ENCODE data around the gene FBXW12. TPM values are rescaled to one million over a fixed set of nuclear protein-coding genes. Genes with fewer than 3 reads are reported as not detected.

The FBXW12 gene
- total and polyA plus RNA-seq, 2 of the 8 experiments (the other 6 are each of a cell fraction or from before 2014, with no cell fraction given): 0.35 to 0.85 TPM

DNA sequence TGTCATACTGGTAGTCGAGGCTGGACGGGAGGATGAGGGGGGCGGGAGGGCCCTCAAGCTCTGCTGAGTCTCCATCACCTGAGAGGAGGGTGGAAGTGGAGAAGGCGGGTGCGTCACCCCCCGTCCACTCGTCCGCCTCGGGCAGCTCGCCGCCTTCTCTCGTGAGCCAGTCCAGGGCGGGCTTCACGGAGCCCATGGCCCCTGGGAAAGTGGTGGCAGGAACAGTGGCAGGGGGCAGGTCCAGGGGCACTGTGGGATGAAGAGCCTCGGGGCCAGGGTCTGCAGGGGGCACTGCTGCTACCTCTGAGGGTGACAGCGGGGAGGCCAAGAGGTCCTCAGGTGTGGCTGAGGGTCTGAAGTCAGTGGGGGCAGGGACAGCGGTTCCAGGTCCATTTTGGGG is 47.6 kb downstream of the FBXW12 start (continued):
- TF ChIP-seq, protein P1, sequence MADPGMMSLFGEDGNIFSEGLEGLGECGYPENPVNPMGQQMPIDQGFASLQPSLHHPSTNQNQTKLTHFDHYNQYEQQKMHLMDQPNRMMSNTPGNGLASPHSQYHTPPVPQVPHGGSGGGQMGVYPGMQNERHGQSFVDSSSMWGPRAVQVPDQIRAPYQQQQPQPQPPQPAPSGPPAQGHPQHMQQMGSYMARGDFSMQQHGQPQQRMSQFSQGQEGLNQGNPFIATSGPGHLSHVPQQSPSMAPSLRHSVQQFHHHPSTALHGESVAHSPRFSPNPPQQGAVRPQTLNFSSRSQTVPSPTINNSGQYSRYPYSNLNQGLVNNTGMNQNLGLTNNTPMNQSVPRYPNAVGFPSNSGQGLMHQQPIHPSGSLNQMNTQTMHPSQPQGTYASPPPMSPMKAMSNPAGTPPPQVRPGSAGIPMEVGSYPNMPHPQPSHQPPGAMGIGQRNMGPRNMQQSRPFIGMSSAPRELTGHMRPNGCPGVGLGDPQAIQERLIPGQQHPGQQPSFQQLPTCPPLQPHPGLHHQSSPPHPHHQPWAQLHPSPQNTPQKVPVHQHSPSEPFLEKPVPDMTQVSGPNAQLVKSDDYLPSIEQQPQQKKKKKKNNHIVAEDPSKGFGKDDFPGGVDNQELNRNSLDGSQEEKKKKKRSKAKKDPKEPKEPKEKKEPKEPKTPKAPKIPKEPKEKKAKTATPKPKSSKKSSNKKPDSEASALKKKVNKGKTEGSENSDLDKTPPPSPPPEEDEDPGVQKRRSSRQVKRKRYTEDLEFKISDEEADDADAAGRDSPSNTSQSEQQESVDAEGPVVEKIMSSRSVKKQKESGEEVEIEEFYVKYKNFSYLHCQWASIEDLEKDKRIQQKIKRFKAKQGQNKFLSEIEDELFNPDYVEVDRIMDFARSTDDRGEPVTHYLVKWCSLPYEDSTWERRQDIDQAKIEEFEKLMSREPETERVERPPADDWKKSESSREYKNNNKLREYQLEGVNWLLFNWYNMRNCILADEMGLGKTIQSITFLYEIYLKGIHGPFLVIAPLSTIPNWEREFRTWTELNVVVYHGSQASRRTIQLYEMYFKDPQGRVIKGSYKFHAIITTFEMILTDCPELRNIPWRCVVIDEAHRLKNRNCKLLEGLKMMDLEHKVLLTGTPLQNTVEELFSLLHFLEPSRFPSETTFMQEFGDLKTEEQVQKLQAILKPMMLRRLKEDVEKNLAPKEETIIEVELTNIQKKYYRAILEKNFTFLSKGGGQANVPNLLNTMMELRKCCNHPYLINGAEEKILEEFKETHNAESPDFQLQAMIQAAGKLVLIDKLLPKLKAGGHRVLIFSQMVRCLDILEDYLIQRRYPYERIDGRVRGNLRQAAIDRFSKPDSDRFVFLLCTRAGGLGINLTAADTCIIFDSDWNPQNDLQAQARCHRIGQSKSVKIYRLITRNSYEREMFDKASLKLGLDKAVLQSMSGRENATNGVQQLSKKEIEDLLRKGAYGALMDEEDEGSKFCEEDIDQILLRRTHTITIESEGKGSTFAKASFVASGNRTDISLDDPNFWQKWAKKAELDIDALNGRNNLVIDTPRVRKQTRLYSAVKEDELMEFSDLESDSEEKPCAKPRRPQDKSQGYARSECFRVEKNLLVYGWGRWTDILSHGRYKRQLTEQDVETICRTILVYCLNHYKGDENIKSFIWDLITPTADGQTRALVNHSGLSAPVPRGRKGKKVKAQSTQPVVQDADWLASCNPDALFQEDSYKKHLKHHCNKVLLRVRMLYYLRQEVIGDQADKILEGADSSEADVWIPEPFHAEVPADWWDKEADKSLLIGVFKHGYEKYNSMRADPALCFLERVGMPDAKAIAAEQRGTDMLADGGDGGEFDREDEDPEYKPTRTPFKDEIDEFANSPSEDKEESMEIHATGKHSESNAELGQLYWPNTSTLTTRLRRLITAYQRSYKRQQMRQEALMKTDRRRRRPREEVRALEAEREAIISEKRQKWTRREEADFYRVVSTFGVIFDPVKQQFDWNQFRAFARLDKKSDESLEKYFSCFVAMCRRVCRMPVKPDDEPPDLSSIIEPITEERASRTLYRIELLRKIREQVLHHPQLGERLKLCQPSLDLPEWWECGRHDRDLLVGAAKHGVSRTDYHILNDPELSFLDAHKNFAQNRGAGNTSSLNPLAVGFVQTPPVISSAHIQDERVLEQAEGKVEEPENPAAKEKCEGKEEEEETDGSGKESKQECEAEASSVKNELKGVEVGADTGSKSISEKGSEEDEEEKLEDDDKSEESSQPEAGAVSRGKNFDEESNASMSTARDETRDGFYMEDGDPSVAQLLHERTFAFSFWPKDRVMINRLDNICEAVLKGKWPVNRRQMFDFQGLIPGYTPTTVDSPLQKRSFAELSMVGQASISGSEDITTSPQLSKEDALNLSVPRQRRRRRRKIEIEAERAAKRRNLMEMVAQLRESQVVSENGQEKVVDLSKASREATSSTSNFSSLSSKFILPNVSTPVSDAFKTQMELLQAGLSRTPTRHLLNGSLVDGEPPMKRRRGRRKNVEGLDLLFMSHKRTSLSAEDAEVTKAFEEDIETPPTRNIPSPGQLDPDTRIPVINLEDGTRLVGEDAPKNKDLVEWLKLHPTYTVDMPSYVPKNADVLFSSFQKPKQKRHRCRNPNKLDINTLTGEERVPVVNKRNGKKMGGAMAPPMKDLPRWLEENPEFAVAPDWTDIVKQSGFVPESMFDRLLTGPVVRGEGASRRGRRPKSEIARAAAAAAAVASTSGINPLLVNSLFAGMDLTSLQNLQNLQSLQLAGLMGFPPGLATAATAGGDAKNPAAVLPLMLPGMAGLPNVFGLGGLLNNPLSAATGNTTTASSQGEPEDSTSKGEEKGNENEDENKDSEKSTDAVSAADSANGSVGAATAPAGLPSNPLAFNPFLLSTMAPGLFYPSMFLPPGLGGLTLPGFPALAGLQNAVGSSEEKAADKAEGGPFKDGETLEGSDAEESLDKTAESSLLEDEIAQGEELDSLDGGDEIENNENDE (IDR thresholded peaks at IDR 0.05; ENCODE audit: insufficient replicate concordance, low read length): no peak
- TF ChIP-seq NRF1 (IDR thresholded peaks at IDR 0.05; ENCODE audit: low read depth, low read length): no peak
- TF ChIP-seq E2F6 (IDR thresholded peaks at IDR 0.05): no peak
- TF ChIP-seq TEAD4 (IDR thresholded peaks at IDR 0.05; ENCODE audit: low read depth, low read length): no peak
- TF ChIP-seq RNF2 (IDR thresholded peaks at IDR 0.05; ENCODE audit: borderline replicate concordance, low read depth, low read length, missing control alignments, poor library complexity, severe bottlenecking): no peak
- TF ChIP-seq CHD1 (IDR thresholded peaks at IDR 0.05; ENCODE audit: low read depth, low read length): no peak
- TF ChIP-seq KDM4A (IDR thresholded peaks at IDR 0.05; ENCODE audit: low read depth, low read length, severe bottlenecking): no peak
- TF ChIP-seq, protein P2, sequence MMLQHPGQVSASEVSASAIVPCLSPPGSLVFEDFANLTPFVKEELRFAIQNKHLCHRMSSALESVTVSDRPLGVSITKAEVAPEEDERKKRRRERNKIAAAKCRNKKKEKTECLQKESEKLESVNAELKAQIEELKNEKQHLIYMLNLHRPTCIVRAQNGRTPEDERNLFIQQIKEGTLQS (IDR thresholded peaks at IDR 0.05; ENCODE audit: insufficient read depth, low read depth, low read length): no peak
- TF ChIP-seq EP300 (IDR thresholded peaks at IDR 0.05; ENCODE audit: borderline replicate concordance in 1 of 2, low read depth in 2 of 2, low read length in 2 of 2): no peak
- no peak for TF ChIP-seq POLR2A (IDR thresholded peaks at IDR 0.05; ENCODE audit: control extremely low read depth in 1 of 2, low read depth in 2 of 2, low read length in 2 of 2)

All from H1 (cell line).